GM18505 (cell line): Measurements from ENCODE around the gene RASSF9.

Experiments used
- ATAC-seq: cut with Tn5 transposase; IDR thresholded peaks from one replicate; pipeline ENCODE4 v1.9.1; 2021; ENCODE audit not compliant: unreplicated experiment
- POLR2A ChIP-seq: IDR thresholded peaks from 4 replicates; pipeline ENCODE4 v1.6.1; 2011; ENCODE audit warnings: borderline replicate concordance; ENCODE audit not compliant: insufficient read depth, insufficient read length; ENCODE audit errors: extremely low read depth

RASSF9 gene

DNA sequence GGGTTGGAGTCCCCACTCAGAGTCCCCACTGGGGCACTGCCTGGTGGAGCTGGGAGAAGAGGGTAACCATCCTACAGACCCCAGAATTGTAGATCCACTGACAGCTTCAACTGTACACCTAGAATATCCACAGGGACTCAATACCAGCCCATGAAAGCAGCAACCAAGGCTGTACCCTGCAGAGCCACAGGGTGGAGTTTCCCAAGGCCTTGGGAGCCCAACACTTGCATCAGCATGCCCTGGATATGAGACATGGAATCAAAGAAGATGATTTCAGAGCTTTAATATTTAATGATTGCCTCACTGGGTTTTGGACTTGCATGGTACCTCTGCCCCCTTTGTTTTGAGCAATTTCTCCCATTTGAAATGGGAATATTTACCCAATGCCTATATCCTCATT lies 80.4 kb downstream of the RASSF9 start:
- ATAC-seq = no peak
- no peak for TF ChIP-seq POLR2A
